Breast epithelium (tissue), 3 donors: Measurements from ENCODE around the gene GNMT.

ENCODE experiments used
- CTCF ChIP-seq, 3 donors: fragments of 450-650 bp; IDR thresholded peaks; one replicate each; pipeline ENCODE4 v1.5.1; 2016 to 2017; ENCODE audit warnings: antibody characterized with exemption in 3 of 3, mild to moderate bottlenecking in 3 of 3, moderate library complexity in 3 of 3
- POLR2AphosphoS5 ChIP-seq, 3 donors: sonication (generic); formaldehyde crosslinking; IDR thresholded peaks; one replicate each; pipeline ENCODE4 v1.6.1; 2017; ENCODE audit warnings: antibody characterized with exemption in 3 of 3

GRCh38 chr6:42921801-42922200, 38.8 kb upstream of the GNMT start:
- TF ChIP-seq CTCF (IDR thresholded peaks at IDR 0.05) (no peak), POLR2AphosphoS5 (IDR thresholded peaks at IDR 0.05) (no peak)
